ELR (cell line): ENCODE measurements around the gene SCUBE1.

Experiments used
- DNase-seq: peaks from one replicate; pipeline ENCODE4 v3.0.0-alpha.2; 2015; ENCODE audit warnings: low read depth

The SCUBE1 gene

GRCh38 chr22:43277987-43278601 is 65.1 kb downstream of the SCUBE1 start:
- no peak for DNase-seq

DNA sequence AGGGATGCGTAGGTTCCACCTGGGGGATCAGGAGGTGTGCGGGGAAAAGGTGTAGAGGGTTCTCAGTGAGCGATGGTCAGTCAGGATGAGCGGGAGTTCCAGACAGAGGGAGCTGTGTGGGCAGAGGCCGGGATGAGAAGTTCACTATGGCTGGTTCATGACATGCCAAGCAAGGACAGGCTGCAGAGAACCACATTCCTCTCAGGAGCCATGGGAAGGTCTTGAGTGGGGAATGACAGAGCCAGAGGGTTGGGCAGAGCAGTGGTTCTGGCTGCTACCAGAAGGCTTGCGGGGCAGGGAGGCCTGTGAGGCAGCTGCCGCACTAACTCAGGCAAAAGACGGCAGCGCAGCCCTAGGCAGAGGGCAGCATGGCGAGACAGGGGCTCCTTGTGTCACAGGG is 66.1 kb downstream of the SCUBE1 start:
- DNase-seq: no peak

GRCh38 chr22:43276321-43276720 is 66.9 kb downstream of the SCUBE1 start:
- DNase-seq: peak; percentile 13

GRCh38 chr22:43275545-43276317 is 67.4 kb downstream of the SCUBE1 start:
- peak; percentile 91 for DNase-seq

DNA sequence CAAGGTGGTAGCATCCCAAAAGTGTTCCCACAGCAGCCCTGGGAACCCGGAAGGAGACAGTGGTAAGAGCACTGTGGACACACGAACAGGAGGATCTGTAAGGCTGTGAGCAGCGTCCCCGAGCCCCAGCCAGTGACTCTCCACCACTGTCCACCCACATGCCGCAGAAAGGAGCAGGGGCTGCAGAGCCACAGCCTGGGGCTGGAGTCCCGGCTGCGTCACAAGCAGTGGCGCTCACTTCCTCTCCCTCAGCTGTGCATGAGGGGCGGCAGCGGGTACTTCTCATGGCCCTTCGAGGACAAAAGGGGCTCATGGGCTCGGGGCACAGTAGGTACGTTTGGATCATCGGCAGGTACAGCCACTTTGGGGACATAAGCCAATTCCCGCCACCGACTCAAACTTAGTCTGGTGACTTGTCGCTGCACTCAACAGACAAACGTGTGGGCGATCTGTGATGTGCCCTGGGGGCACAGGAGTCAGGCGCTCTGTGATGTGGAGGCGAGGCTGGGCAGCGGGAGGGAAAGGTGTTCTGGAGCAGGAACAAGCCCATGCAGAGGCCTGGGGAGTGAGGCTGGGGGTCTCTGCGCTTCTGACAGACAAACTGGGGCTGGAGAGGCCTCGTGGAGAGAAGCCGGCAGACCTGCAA is 68.5 kb downstream of the SCUBE1 start:
- no peak for DNase-seq

DNA sequence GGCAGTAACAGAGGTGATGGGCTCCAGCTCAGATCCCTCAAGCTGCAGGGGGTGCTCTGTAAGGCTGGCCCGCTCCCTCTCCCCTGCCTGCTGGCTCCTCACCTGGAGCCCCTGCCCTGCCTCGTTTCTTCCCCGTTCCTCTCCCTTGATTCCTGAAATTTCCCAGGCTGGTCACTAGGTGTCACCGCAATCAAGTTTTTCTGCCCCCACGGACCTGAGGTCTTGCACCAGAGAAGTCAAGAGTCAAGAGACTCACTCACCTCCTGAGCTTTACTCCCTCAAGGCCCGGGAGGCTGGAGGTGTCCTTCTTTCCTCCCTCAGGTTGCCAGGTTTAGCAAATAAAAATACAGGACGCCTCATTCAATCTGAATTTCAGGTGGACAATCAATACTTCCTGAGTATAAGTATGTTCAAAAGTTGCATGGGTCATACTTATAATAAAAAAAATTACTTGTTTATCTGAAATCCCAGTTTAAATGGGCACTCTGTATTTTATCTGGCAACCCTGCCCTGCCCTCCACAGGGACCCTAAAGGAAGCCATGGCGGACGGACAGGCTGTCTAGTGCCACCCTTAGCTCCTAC is 69.2 kb downstream of the SCUBE1 start:
- peak; percentile 70 for DNase-seq

GRCh38 chr22:43272869-43273318 is 70.3 kb downstream of the SCUBE1 start:
- no peak for DNase-seq

DNA sequence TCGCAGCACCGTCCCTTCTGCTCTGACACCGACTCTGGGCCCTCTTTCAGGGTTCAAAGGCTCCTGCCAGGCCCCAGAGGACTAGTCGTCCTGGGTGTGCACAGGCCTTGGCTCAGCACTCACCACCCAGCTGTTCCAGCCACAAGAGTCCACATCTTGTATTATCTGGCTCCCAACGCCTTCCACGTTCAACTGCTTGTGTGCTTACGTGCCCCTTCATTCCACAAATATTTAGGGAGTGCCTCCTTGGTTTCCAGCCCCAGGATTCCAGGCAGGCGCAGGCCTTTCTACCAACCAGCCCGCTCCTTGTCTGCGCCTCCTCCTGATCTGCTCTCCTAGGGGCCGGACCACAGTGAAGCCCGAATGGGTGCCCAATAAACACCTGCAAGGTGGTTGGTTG is 70.9 kb downstream of the SCUBE1 start:
- no peak for DNase-seq

DNA sequence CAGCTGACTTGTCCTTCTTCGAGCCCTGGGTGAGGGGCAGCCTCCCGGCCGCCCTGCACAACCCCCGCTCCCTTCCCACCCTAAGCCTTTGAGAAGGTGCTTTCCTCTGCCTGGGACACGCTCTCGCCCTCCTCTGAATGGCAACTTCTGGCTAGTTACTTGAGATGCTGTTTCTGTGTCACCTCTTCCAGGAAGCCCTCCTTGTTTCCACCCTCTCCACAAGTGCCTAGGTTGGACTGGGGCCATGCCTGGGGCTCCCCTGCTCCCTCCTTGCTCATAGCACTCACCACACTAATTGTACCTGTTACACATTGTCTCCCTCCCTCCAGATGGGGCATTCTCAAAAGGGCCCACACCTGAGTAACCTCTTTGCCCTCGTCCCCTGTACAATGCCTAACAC is 72.2 kb downstream of the SCUBE1 start:
- no peak for DNase-seq

GRCh38 chr22:43270314-43270908 is 72.8 kb downstream of the SCUBE1 start:
- peak; percentile 42 for DNase-seq

GRCh38 chr22:43269646-43270045 is 73.5 kb downstream of the SCUBE1 start:
- no peak for DNase-seq

DNA sequence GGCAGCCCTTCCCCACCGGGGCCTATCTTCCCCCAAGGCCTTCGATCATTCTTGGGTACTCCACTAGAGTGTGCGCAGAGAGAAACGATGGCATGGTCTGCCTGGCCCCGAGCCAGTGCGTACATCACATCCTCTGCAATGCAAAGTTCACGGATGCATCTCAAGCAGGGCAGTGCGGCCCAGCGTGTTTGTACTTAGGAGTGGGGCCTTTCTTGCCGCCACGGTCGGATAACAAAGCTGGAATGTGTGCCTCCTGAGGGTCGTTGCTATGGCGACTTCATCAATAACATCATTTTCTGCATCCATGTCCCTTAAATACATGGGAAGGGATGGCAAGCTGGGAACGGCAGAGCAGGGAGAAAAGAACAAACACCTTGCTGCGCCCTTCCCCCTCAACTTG is 73.9 kb downstream of the SCUBE1 start:
- DNase-seq: no peak

- DNase-seq: no peak
Measured at GRCh38 chr22:43267981-43268660, 75.1 kb downstream of the SCUBE1 start.

DNA sequence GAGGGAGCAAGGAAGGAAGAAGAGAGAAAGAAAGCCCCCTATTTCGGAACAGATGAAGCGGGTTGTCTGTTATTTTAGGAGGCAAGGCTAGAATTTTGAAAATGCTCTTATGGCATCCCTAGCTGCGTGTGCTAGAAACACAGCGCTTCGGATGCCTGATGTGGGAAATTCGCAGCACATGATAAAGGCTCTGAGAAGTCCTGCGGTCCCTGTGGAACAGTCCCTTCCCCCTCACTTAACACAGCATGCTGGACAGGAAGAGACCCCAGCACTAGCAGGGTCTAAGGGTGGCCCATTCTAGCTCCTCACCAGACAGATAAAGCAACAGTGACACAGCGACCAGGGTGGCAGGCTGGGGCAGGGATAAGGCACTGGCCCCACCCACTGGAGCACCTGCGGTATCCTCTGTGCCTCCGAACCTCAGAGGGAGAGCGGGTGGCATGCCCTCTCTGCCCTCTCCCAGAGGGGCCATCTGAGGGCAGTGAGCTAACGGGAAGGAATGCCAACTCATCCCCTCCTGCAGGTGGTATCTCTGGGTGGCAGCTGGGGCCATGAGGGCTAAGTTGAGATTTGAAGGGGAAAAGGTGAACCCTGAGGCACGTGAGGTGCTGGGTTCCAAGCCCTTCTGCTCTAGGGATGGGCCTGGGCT is 75.7 kb downstream of the SCUBE1 start:
- DNase-seq: no peak

GRCh38 chr22:43266076-43266475 is 77.1 kb downstream of the SCUBE1 start:
- no peak for DNase-seq

GRCh38 chr22:43263645-43264514 is 79.3 kb downstream of the SCUBE1 start:
- DNase-seq: peak; percentile 73

DNA sequence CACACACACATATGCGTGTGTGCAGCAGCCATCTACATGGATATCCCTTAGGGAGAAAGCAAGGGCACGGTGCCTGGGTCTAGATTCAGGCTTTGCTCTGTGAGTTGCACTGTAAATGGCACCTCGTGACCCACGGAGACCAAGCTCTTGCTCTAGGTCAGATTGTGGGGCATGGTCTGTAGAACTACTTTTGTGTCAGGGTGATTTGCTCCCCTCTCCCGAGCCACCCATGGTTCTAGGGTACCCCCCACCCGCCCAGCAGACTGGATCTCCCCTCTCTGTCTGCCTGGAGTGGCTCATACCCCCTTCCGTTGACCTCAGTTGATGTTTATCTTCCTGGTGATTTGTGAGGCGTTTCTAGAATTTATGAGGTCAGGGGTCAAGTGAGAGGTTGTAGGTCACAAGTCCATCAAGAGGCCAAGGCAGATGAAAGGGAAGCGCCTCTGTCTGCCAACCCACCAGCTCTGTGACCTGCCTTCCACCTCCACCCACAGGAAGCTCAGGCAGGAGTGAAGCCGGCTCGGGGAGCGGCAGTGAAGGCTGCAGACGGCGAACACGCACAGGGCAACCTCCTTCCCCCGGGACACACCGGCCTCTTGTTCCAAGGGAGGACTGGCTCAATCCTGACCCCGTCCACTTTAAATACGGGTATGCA is 80.1 kb downstream of the SCUBE1 start:
- no peak for DNase-seq

DNA sequence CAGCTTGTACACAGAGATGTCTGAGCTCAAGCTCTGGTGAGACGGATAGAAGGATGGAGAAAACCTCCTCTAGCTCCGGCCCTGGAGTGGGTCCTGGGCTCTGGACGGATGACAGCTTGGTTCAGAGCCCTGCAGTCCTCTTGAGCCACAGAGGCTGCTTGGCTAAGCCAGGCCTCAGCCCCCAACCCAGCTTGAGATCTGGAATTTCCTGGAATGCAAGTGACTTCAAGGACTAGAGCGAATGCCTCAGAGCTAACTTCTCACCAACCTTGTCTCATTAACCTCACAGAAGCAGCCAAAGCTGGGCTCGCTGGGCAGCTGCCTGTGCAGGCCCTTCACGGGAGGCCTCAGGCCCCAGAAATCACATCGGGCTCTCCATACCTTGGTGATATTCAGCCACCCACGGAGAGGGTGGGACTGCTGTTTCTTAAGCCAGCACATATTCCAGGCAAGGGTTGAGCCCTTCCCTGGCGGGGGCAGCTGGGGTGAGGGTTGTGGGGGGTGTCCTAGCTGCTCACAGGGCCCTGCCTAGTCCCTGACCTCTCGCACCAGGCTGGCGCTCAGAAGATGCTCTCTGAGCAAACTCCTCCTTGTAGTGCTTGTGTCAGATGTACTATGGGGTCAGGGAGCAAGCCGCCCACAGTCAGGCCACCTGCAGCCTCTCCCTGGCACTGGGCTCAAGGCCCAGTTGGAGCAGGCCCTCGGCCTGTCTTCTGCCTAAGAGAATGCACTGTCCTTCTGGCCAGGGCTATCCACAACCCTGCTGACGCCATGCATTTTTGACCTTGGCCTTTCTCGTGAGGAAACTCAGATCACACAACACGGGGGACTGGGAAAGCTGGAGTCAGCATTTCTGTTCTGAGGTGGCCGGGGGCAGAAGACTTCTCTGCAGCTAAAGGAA is 82.6 kb downstream of the SCUBE1 start:
- DNase-seq: no peak

DNA sequence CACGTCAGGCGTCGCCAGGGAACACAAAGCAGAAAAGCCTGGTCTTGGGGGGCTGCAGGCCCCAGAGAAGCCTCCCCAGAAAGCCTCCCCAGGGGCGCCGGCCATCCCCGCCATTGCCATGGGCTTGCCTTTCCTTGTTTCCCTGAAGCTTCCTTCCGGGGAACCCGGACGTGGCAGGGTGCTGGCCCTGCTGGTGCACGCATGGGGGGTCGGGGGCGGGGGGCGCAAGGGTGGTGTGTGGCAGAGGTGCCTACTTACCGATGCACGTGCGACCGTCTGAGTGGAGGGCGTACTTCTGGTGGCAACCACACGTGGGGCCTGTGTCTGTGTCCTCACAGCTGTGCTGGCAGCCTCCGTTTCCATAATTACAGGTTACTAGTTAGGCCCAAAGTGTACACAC is 85.2 kb downstream of the SCUBE1 start:
- DNase-seq: no peak
